Measurements from ENCODE around the gene PIP4K2A. TPM values are rescaled to one million over a fixed set of nuclear protein-coding genes. Genes with fewer than 3 reads are reported as not detected.

The PIP4K2A gene
- total RNA-seq = 43.2 and 43.4 TPM in 2 replicates

DNA sequence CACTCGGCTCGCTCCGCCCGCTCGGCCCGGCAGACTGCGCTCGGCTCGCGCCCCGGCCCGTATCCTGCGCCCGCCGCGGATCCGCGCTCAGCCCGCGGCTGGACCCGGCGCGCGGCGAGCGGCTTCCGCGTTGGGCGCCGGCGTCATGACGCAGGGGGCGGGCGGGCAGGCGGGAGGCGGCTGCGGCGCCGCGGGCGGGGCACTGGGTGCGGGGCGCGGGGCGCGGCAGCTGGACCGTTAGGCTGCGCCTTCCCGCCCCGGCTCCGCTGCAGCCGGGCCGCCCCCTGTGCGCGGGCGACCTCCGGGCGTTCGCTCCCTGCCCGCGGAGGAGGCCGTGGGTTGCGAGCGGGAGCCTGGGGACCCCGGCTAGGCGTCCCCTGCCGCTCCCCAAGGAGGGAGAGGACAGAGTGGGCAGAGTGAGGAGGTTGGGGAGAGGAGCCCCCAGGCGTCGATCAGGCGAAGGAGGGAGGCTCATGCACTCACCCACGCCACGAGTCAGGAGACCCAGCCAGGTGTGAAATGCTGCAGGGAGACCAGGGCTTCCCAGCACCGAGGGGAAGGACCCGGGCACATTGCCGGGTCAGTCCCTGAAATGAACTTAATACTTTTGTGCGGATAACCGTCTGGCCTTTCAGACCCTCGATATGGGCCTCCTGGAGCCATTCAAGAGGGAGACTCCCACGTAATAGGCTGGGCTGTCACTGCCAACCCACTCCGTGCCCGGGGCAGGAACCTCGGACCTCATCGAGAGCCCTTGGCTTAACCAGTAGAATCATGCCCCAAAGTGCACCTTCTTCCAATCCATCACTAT, at the start of gene PIP4K2A:
TSS of gene PIP4K2A (minus strand) at position 100 of the 811 bp plus-strand sequence. CDS start 252 bp downstream, outside the sequence.

Other genes with a start within 250 kb of the PIP4K2A start
- not detected in 2 replicates for gene ARMC3, start 213.5 kb upstream of the PIP4K2A start, total RNA-seq

Data from subcutaneous preadipocyte (primary cell).